Measurements from ENCODE around the gene CRAMP1. TPM values are rescaled to one million over a fixed set of nuclear protein-coding genes. Genes with fewer than 3 reads are reported as not detected.

Gene CRAMP1
- total RNA-seq, 1 donor from 2014 or later = 11.7 TPM

GRCh38 chr16:1632638-1632970, 20.4 kb downstream of the CRAMP1 start:
- Histone ChIP-seq H3K9ac (no peak overlapping the region), H2AFZ (replicated peaks) (no peak overlapping the region), H3K9me3 (ENCODE audit: low read depth) (no peaks in the 10 kb centered on the region), H3K36me3 (no peaks in the 10 kb centered on the region), H3K27ac (no peak overlapping the region), H3K4me1 (no peaks in the 10 kb centered on the region), H3K79me2 (ENCODE audit: low read depth) (peaks cover 84% of the 10 kb centered on the region), H4K20me1 (ENCODE audit: low read depth) (peaks cover 60% of the 10 kb centered on the region), H3K4me2 (no peak overlapping the region), H3K4me3 (no peak overlapping the region), H3K27me3 (no peaks in the 10 kb centered on the region), H3F3A (ENCODE audit: low read depth) (no peaks in the 10 kb centered on the region)
- TF ChIP-seq EZH2phosphoT487 (IDR thresholded peaks at IDR 0.05) (no peak), EZH2 (IDR thresholded peaks at IDR 0.05) (no peak), CTCF (IDR thresholded peaks at IDR 0.05) (no peak)
- Mint-ChIP-seq H3K27ac (no peak overlapping the region), H3K36me3 (peaks cover 35% of the 10 kb centered on the region), H3K27me3 (ENCODE audit: insufficient read depth, low read depth) (peaks cover 4% of the 10 kb centered on the region), H3K9me3 (no peaks in the 10 kb centered on the region), H3K4me1 (no peaks in the 10 kb centered on the region), H3K4me3 (no peak overlapping the region)
- no peak for DNase-seq (ENCODE audit: low spot score)

- Histone ChIP-seq H3K9me3 (ENCODE audit: low read depth) (no peaks in the 10 kb centered on the region), H4K20me1 (ENCODE audit: low read depth) (peaks cover 53% of the 10 kb centered on the region), H3K9ac (no peak overlapping the region), H3F3A (ENCODE audit: low read depth) (no peaks in the 10 kb centered on the region), H3K27ac (no peak overlapping the region), H3K4me3 (no peak overlapping the region), H2AFZ (replicated peaks) (no peak overlapping the region), H3K79me2 (ENCODE audit: low read depth) (peaks cover 77% of the 10 kb centered on the region), H3K4me2 (no peak overlapping the region), H3K36me3 (no peaks in the 10 kb centered on the region), H3K27me3 (no peaks in the 10 kb centered on the region), H3K4me1 (no peaks in the 10 kb centered on the region)
- no peak overlapping the region for H3K4me3 Mint-ChIP-seq
- peaks cover 4% of the 10 kb centered on the region for H3K27me3 Mint-ChIP-seq (ENCODE audit: insufficient read depth, low read depth)
- TF ChIP-seq CTCF (IDR thresholded peaks at IDR 0.05) (no peak), EZH2phosphoT487 (IDR thresholded peaks at IDR 0.05) (no peak)
- H3K4me1 Mint-ChIP-seq = no peaks in the 10 kb centered on the region
- DNase-seq (ENCODE audit: low spot score) = no peak
- H3K27ac Mint-ChIP-seq = no peak overlapping the region
- H3K9me3 Mint-ChIP-seq = no peaks in the 10 kb centered on the region
- peaks cover 39% of the 10 kb centered on the region for H3K36me3 Mint-ChIP-seq
These were observed 21.1 kb downstream of the CRAMP1 start for GRCh38 chr16:1633310-1633709.

DNA sequence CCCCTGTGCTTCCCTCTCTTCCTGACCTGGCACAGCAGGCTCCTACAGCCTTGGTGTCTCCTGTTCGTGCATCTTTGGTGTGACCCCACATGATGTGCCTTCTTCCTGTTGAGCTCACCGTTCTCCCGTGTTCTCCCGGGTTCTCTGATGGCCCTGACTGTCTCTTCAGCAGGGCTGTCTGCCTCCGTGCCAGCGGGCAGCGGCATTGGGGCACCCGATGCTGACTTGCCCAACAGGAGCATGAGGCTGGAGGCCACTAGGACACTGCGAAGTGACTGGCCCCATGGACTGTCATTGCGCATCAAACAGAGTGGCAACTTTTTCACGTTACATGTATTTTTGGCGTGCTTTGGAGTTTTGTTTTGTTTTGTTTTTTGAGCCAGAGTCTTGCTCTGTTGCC, 22.4 kb downstream of the CRAMP1 start:
- no peak for DNase-seq (ENCODE audit: low spot score)
- Histone ChIP-seq H3K27me3 (no peaks in the 10 kb centered on the region), H3K79me2 (ENCODE audit: low read depth) (peaks cover 65% of the 10 kb centered on the region), H3K9me3 (ENCODE audit: low read depth) (no peaks in the 10 kb centered on the region), H3K36me3 (no peaks in the 10 kb centered on the region), H3K4me3 (no peak overlapping the region), H3K4me2 (no peak overlapping the region), H3F3A (ENCODE audit: low read depth) (no peaks in the 10 kb centered on the region), H3K27ac (no peak overlapping the region), H3K4me1 (no peaks in the 10 kb centered on the region), H3K9ac (no peak overlapping the region), H2AFZ (replicated peaks) (no peak overlapping the region), H4K20me1 (ENCODE audit: low read depth) (peaks cover 41% of the 10 kb centered on the region)
- no peak overlapping the region for H3K27ac Mint-ChIP-seq
- no peaks in the 10 kb centered on the region for H3K9me3 Mint-ChIP-seq
- peaks cover 40% of the 10 kb centered on the region for H3K36me3 Mint-ChIP-seq
- H3K4me1 Mint-ChIP-seq = peaks cover 3% of the 10 kb centered on the region
- TF ChIP-seq EZH2phosphoT487 (IDR thresholded peaks at IDR 0.05) (no peak), CTCF (IDR thresholded peaks at IDR 0.05) (no peak), EZH2 (IDR thresholded peaks at IDR 0.05) (no peak)
- H3K4me3 Mint-ChIP-seq = no peak overlapping the region
- peaks cover 4% of the 10 kb centered on the region for H3K27me3 Mint-ChIP-seq (ENCODE audit: insufficient read depth, low read depth)

DNA sequence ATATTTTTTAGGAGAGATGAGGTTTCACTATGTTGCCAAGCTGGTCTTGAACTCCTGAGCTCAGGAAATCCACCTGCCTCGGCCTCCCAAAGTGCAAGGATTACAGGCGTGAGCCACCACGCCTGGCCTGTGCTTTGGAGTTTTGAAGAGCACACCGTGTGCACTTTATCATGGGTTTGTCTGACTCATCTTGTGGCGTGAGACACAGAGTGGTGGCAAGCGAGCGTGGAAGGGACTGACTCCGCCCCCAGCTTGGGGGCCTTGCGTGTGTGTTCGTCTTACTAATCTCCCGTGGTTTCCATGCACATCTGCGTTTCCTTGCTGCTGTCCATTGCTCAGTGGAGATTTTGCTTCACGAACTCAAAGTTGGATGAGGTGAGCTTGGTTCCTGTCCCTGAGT, 22.9 kb downstream of the CRAMP1 start:
- H2AFZ ChIP-seq (replicated peaks) = no peak overlapping the region
- H3K4me2 ChIP-seq = no peak overlapping the region
- Mint-ChIP-seq H3K4me1 (peaks cover 3% of the 10 kb centered on the region), H3K9me3 (no peaks in the 10 kb centered on the region), H3K4me3 (no peak overlapping the region), H3K36me3 (peaks cover 42% of the 10 kb centered on the region), H3K27me3 (ENCODE audit: insufficient read depth, low read depth) (peaks cover 2% of the 10 kb centered on the region), H3K27ac (no peak overlapping the region)
- H3K4me3 ChIP-seq = no peak overlapping the region
- no peaks in the 10 kb centered on the region for H3K27me3 ChIP-seq
- H3K36me3 ChIP-seq = no peaks in the 10 kb centered on the region
- no peak overlapping the region for H3K27ac ChIP-seq
- no peaks in the 10 kb centered on the region for H3K9me3 ChIP-seq (ENCODE audit: low read depth)
- H3K9ac ChIP-seq = no peak overlapping the region
- TF ChIP-seq CTCF (IDR thresholded peaks at IDR 0.05) (no peak), EZH2phosphoT487 (IDR thresholded peaks at IDR 0.05) (no peak), EZH2 (IDR thresholded peaks at IDR 0.05) (no peak)
- no peaks in the 10 kb centered on the region for H3F3A ChIP-seq (ENCODE audit: low read depth)
- H4K20me1 ChIP-seq (ENCODE audit: low read depth) = peaks cover 37% of the 10 kb centered on the region
- no peak for DNase-seq (ENCODE audit: low spot score)
- H3K79me2 ChIP-seq (ENCODE audit: low read depth) = peaks cover 59% of the 10 kb centered on the region
- no peaks in the 10 kb centered on the region for H3K4me1 ChIP-seq

Data from neural progenitor cell (in vitro differentiated cells).